Tibial artery (tissue), 4 donors: Measurements from ENCODE around the gene FLNA.
A peak's percentile ranks its signal among the peaks of the same experiment; 100 is the strongest.

Experiments used
- DNase-seq, 2 donors: peaks; one replicate each; pipeline ENCODE4 v3.0.0-alpha.2; 2019
- H3K27ac ChIP-seq, 2 donors: fragments of 200-600 bp; sonication (generic) in 1 of 2; 1 replicate in 1 of 2; 2 replicates in 1 of 2; pipeline ENCODE4 v1.5.1; 2018 to 2019; ENCODE audit warnings: mild to moderate bottlenecking in 1 of 2
- H3K27me3 ChIP-seq, 2 donors: fragments of 200-600 bp; sonication (generic) in 1 of 2; one replicate each; pipeline versions ENCODE4 v1.5.1 to v1.6.0; 2016 to 2019
- H3K36me3 ChIP-seq, 3 donors: fragments of 200-600 bp; sonication (generic) in 2 of 3; one replicate each; pipeline ENCODE4 v1.5.1; 2016 to 2019; ENCODE audit warnings: mild to moderate bottlenecking in 2 of 3
- H3K4me1 ChIP-seq, 4 donors: fragments of 200-600 bp; sonication (generic) in 2 of 4; 1 replicate in 3 of 4; 2 replicates in 1 of 4; pipeline ENCODE4 v1.5.1; 2016 to 2019
- H3K4me3 ChIP-seq, 2 donors: fragments of 200-600 bp; sonication (generic) in 1 of 2; 1 replicate in 1 of 2; 2 replicates in 1 of 2; pipeline ENCODE4 v1.5.1; 2018 to 2019; ENCODE audit warnings: mild to moderate bottlenecking in 2 of 2
- H3K9me3 ChIP-seq, 3 donors: fragments of 200-600 bp; sonication (generic) in 1 of 3; one replicate each; pipeline ENCODE4 v1.5.1; 2016 to 2019
- CTCF ChIP-seq, 2 experiments: fragments of 200-600 bp in 1 of 2; fragments of 450-650 bp in 1 of 2; IDR thresholded peaks; one replicate each; pipeline ENCODE4 v1.5.1; 2017 to 2019; ENCODE audit warnings: antibody characterized with exemption in 2 of 2, mild to moderate bottlenecking in 1 of 2, moderate library complexity in 1 of 2
- intact Hi-C: fragments of 100-400 bp; cut with DNase I; formaldehyde crosslinking; loops from one replicate; pipeline ENCODE4 v1.15.0; 2023; ENCODE audit warnings: low total_unique reads

Gene FLNA

GRCh38 chrX:154321152-154321551, 53.3 kb downstream of the FLNA start:
- Histone ChIP-seq H3K27ac (no peak overlapping the region), H3K4me1 (peaks cover 0 to 13% (median 0%) of the 10 kb centered on the region in 4 donors), H3K4me3 (no peak overlapping the region), H3K36me3 (no peaks in the 10 kb centered on the region), H3K27me3 (no peaks in the 10 kb centered on the region), H3K9me3 (no peaks in the 10 kb centered on the region)
- DNase-seq = no peak
- intact Hi-C loops = no loop called here
- no peak for TF ChIP-seq CTCF (IDR thresholded peaks at IDR 0.05)

- H3K4me1 ChIP-seq = peaks cover 0 to 6% (median 0%) of the 10 kb centered on the region in 4 donors
- no peaks in the 10 kb centered on the region for H3K36me3 ChIP-seq
- no peaks in the 10 kb centered on the region for H3K27me3 ChIP-seq
- TF ChIP-seq CTCF (IDR thresholded peaks at IDR 0.05) = no peak
- no peak overlapping the region for H3K27ac ChIP-seq
- no peak for DNase-seq
- intact Hi-C loops = no loop called here
- H3K4me3 ChIP-seq = no peak overlapping the region
- no peaks in the 10 kb centered on the region for H3K9me3 ChIP-seq
Observed at GRCh38 chrX:154320406-154320805, 54.0 kb downstream of the FLNA start.

- intact Hi-C loops = no loop called here
- Histone ChIP-seq H3K4me3 (no peak overlapping the region), H3K36me3 (no peaks in the 10 kb centered on the region), H3K27me3 (no peaks in the 10 kb centered on the region), H3K27ac (no peak overlapping the region), H3K4me1 (no peaks in the 10 kb centered on the region), H3K9me3 (no peaks in the 10 kb centered on the region)
- no peak for DNase-seq
- TF ChIP-seq CTCF (IDR thresholded peaks at IDR 0.05) = peak in 1 of 2 experiments; percentile 32
Observed at GRCh38 chrX:154317391-154317995, 56.9 kb downstream of the FLNA start.

GRCh38 chrX:154315416-154315815, 59.0 kb downstream of the FLNA start:
- Histone ChIP-seq H3K4me3 (no peak overlapping the region), H3K4me1 (no peaks in the 10 kb centered on the region), H3K9me3 (no peaks in the 10 kb centered on the region), H3K27ac (no peak overlapping the region), H3K27me3 (no peaks in the 10 kb centered on the region), H3K36me3 (no peaks in the 10 kb centered on the region)
- intact Hi-C loops = no loop called here
- DNase-seq = no peak
- no peak for TF ChIP-seq CTCF (IDR thresholded peaks at IDR 0.05)

GRCh38 chrX:154313147-154313546, 61.3 kb downstream of the FLNA start:
- Histone ChIP-seq H3K4me3 (no peak overlapping the region), H3K36me3 (no peaks in the 10 kb centered on the region), H3K4me1 (no peaks in the 10 kb centered on the region), H3K27ac (no peak overlapping the region), H3K27me3 (no peaks in the 10 kb centered on the region), H3K9me3 (no peaks in the 10 kb centered on the region)
- intact Hi-C loops = no loop called here
- no peak for DNase-seq
- TF ChIP-seq CTCF (IDR thresholded peaks at IDR 0.05) = no peak

GRCh38 chrX:154312116-154312515, 62.3 kb downstream of the FLNA start:
- no peak overlapping the region for H3K27ac ChIP-seq
- no peaks in the 10 kb centered on the region for H3K27me3 ChIP-seq
- no peak for TF ChIP-seq CTCF (IDR thresholded peaks at IDR 0.05)
- DNase-seq = no peak
- no peaks in the 10 kb centered on the region for H3K36me3 ChIP-seq
- H3K4me3 ChIP-seq = no peak overlapping the region
- intact Hi-C loops = no loop called here
- H3K4me1 ChIP-seq = no peaks in the 10 kb centered on the region
- H3K9me3 ChIP-seq = no peaks in the 10 kb centered on the region
